NCI-H2107 (cell line): ENCODE measurements around the gene DHH.
"Not testable (repeated sequence)": the region's sequence is repeated elsewhere in the genome, so short reads cannot be mapped to it uniquely, and the experiment has no call there.

Experiments used
- DNase-seq: peaks from one replicate; lab custom pipeline; 2025; lab: John Stamatoyannopoulos, UW

The DHH gene

GRCh38 chr12:49069507-49070346 is 24.9 kb downstream of the DHH start, which contains the start of gene RHEBL1:
RHEBL1 (minus strand) TSS chr12:49069979; CDS start chr12:49069785, 194 bp downstream.
- DNase-seq: peak; percentile 97

GRCh38 chr12:49068879-49069506 is 25.6 kb downstream of the DHH start:
- no peak for DNase-seq

GRCh38 chr12:49066120-49066519 is 28.5 kb downstream of the DHH start:
- no peak for DNase-seq

GRCh38 chr12:49064767-49065152 is 29.8 kb downstream of the DHH start:
- DNase-seq: no peak

- DNase-seq: not testable (repeated sequence)
Measured at GRCh38 chr12:49061916-49062315, 32.7 kb downstream of the DHH start.

GRCh38 chr12:49061157-49061650 is 33.4 kb downstream of the DHH start:
- no peak for DNase-seq

GRCh38 chr12:49060237-49061156 is 34.1 kb downstream of the DHH start, which contains the start of gene KMT2D:
KMT2D (minus strand) TSS chr12:49060794; CDS start chr12:49055324, 5,470 bp downstream.
- peak; percentile 86 for DNase-seq

GRCh38 chr12:49059299-49060171 is 35.1 kb downstream of the DHH start:
- DNase-seq: peak; percentile 28

GRCh38 chr12:49059045-49059298 is 35.6 kb downstream of the DHH start:
- DNase-seq: no peak

GRCh38 chr12:49058366-49059044 is 36.1 kb downstream of the DHH start:
- no peak for DNase-seq

- no peak for DNase-seq
Measured at GRCh38 chr12:49057888-49058287, 36.7 kb downstream of the DHH start.

GRCh38 chr12:49055978-49056754 is 38.4 kb downstream of the DHH start:
- DNase-seq: no peak

GRCh38 chr12:49055092-49055491 is 39.5 kb downstream of the DHH start:
- no peak for DNase-seq

GRCh38 chr12:49054524-49054923 is 40.1 kb downstream of the DHH start:
- no peak for DNase-seq

- DNase-seq: no peak
Measured at GRCh38 chr12:49054096-49054495, 40.5 kb downstream of the DHH start.

GRCh38 chr12:49052451-49053208 is 42.0 kb downstream of the DHH start:
- DNase-seq: no peak

GRCh38 chr12:49051777-49052438 is 42.7 kb downstream of the DHH start:
- DNase-seq: no peak

- DNase-seq: no peak
Measured at GRCh38 chr12:49051373-49051764, 43.2 kb downstream of the DHH start.
